BJ (cell line): ENCODE results near the gene DLG4. TPM values are rescaled to one million over a fixed set of nuclear protein-coding genes. Genes with fewer than 3 reads are reported as not detected.

Experiments used
- CTCF ChIA-PET: fragments of 350-600 bp; formaldehyde crosslinking; extraction: SDS; loops from one replicate; lab custom pipeline; 2021; ENCODE audit warnings: antibody characterized with exemption, inconsistent platforms; lab: Yijun Ruan, JAX
- POLR2A ChIA-PET: fragments of 300-600 bp; sonication (Branson Sonifier 250); formaldehyde crosslinking; extraction: SDS; loops from one replicate; lab custom pipeline; 2021; ENCODE audit warnings: antibody characterized with exemption; lab: Charles Lee
- DNase-seq: peaks from one replicate; pipeline ENCODE4 v3.0.0-alpha.2; 2011; ENCODE audit warnings: low read depth
- H3K27me3 ChIP-seq: 2 replicates; pipeline ENCODE4 v1.6.0; 2011; ENCODE audit warnings: low read length; ENCODE audit not compliant: control insufficient read depth, insufficient read depth
- H3K36me3 ChIP-seq: 2 replicates; pipeline ENCODE4 v1.5.1; 2011; ENCODE audit warnings: low read length; ENCODE audit not compliant: control insufficient read depth, insufficient read depth
- H3K4me3 ChIP-seq: 2 replicates; pipeline ENCODE4 v1.5.1; 2011; ENCODE audit warnings: low read depth, mild to moderate bottlenecking, control low read depth, low read length
- CTCF ChIP-seq: IDR thresholded peaks from 2 replicates; pipeline ENCODE4 v1.5.1; 2011; ENCODE audit warnings: low read depth, mild to moderate bottlenecking, control low read depth, inconsistent platforms, low read length, moderate library complexity; ENCODE audit not compliant: insufficient read depth
- polyA plus RNA-seq: library from polyadenylated mRNA; depleted of rRNA; stranded (reverse); fragments of >200 nt; gene quantifications from 2 replicates; pipeline ENCODE4 v1.2.3, GENCODE V29; 2011

Gene DLG4
- polyA plus RNA-seq, 1 experiment = 20.4 TPM

GRCh38 chr17:7221278-7222092 lies 1.8 kb upstream of the DLG4 start:
- ChIA-PET POLR2A (interaction anchor here (0.6 to 0.7 kb wide), 2 partner anchors 11 to 17 kb away, joined by 3 to 4 read pairs; no protein-coding TSS in a partner anchor), CTCF (interaction anchor here (1.0 to 3.6 kb wide), 11 partner anchors 8 to 176 kb away, joined by 3 to 50 read pairs (median 4); partner anchors contain the start of gene NEURL4)
- DNase-seq = no peak

GRCh38 chr17:7220593-7221277 lies 1.1 kb upstream of the DLG4 start:
- Histone ChIP-seq H3K4me3 (peak overlapping the region; percentile 84), H3K27me3 (no peaks in the 10 kb centered on the region), H3K36me3 (peaks cover 28% of the 10 kb centered on the region)
- CTCF ChIA-PET = interaction anchor here (0.8 to 3.6 kb wide), 13 partner anchors 9 to 175 kb away, joined by 3 to 50 read pairs (median 4); partner anchors contain the start of gene NEURL4
- DNase-seq = no peak
- POLR2A ChIA-PET = interaction anchor here (0.6 to 1.3 kb wide), 2 partner anchors 17 to 20 kb away, joined by 4 to 22 read pairs; no protein-coding TSS in a partner anchor
- TF ChIP-seq CTCF = peak; percentile 58

More at GRCh38 chr17:7221278-7222092, 1.8 kb upstream of the DLG4 start:
- no peak overlapping the region for H3K4me3 ChIP-seq
- no peaks in the 10 kb centered on the region for H3K27me3 ChIP-seq
- TF ChIP-seq CTCF = no peak
- H3K36me3 ChIP-seq = peaks cover 31% of the 10 kb centered on the region

GRCh38 chr17:7219229-7219811 lies 316 bp downstream of the DLG4 start:
- peaks cover 22% of the 10 kb centered on the region for H3K36me3 ChIP-seq
- ChIA-PET POLR2A (interaction anchor here (0.6 to 1.3 kb wide), 3 partner anchors 18 to 32 kb away, joined by 3 to 4 read pairs (median 3); partner anchors contain the start of gene PHF23), CTCF (interaction anchor here (0.6 to 3.6 kb wide), 7 partner anchors 14 to 770 kb away, joined by 3 to 50 read pairs (median 3); no protein-coding TSS in a partner anchor)
- peak overlapping the region; percentile 84 for H3K4me3 ChIP-seq
- no peaks in the 10 kb centered on the region for H3K27me3 ChIP-seq
- TF ChIP-seq CTCF = no peak
- no peak for DNase-seq

GRCh38 chr17:7218758-7219157 lies 878 bp downstream of the DLG4 start:
- no peak for DNase-seq
- no peak overlapping the region for H3K4me3 ChIP-seq
- no peak for TF ChIP-seq CTCF
- H3K36me3 ChIP-seq = peaks cover 16% of the 10 kb centered on the region
- H3K27me3 ChIP-seq = no peaks in the 10 kb centered on the region
- POLR2A ChIA-PET = interaction anchor here (0.8 kb wide), 1 partner anchor 21 kb away, joined by 3 read pairs; the partner anchor contains the start of gene PHF23
- CTCF ChIA-PET = interaction anchor here (2.7 kb wide), 1 partner anchor 173 kb away, joined by 13 read pairs; no protein-coding TSS in a partner anchor
